HEK293 (cell line): ENCODE data around the gene PORCN.

Source experiments
- EGR2 ChIP-seq: fragments of 450-650 bp; formaldehyde crosslinking; IDR thresholded peaks from 2 replicates; pipeline ENCODE4 v1.5.1; 2016; ENCODE audit warnings: low read depth, missing biosample characterization, missing genetic modification characterization
- GLIS1 ChIP-seq: fragments of 450-650 bp; formaldehyde crosslinking; IDR thresholded peaks from 2 replicates; pipeline ENCODE4 v1.5.1; 2016; ENCODE audit warnings: missing biosample characterization, missing genetic modification characterization
- KLF9 ChIP-seq: fragments of 450-650 bp; formaldehyde crosslinking; IDR thresholded peaks from 2 replicates; pipeline ENCODE4 v1.5.1; 2016; ENCODE audit warnings: missing biosample characterization, missing genetic modification characterization, low read depth
- SALL2 ChIP-seq: fragments of 450-650 bp; formaldehyde crosslinking; IDR thresholded peaks from 2 replicates; pipeline ENCODE4 v1.5.0; 2017; ENCODE audit warnings: missing biosample characterization, mild to moderate bottlenecking, missing genetic modification characterization, borderline replicate concordance
- ZBTB20 ChIP-seq: fragments of 450-650 bp; formaldehyde crosslinking; IDR thresholded peaks from 2 replicates; pipeline ENCODE4 v1.5.1; 2016; ENCODE audit warnings: missing biosample characterization, missing genetic modification characterization
- ZBTB8A ChIP-seq: fragments of 450-650 bp; formaldehyde crosslinking; IDR thresholded peaks from 2 replicates; pipeline ENCODE4 v1.5.1; 2016; ENCODE audit warnings: missing biosample characterization, missing genetic modification characterization
- ZNF239 ChIP-seq: fragments of 450-650 bp; formaldehyde crosslinking; IDR thresholded peaks from 2 replicates; pipeline ENCODE4 v1.5.1; 2016; ENCODE audit warnings: missing biosample characterization, missing genetic modification characterization
- ZNF248 ChIP-seq: fragments of 450-650 bp; formaldehyde crosslinking; IDR thresholded peaks from 2 replicates; pipeline ENCODE4 v1.5.1; 2017; ENCODE audit warnings: missing biosample characterization, missing genetic modification characterization
- ZNF266 ChIP-seq: fragments of 450-650 bp; formaldehyde crosslinking; IDR thresholded peaks from 2 replicates; pipeline ENCODE4 v1.5.1; 2016; ENCODE audit warnings: missing biosample characterization, missing genetic modification characterization, low read depth
- ZNF311 ChIP-seq: fragments of 450-650 bp; formaldehyde crosslinking; IDR thresholded peaks from 2 replicates; pipeline ENCODE4 v1.5.1; 2017; ENCODE audit warnings: missing biosample characterization, missing genetic modification characterization, borderline replicate concordance
- ZNF37A ChIP-seq: fragments of 450-650 bp; IDR thresholded peaks from 2 replicates; pipeline ENCODE4 v1.5.1; 2018; ENCODE audit warnings: missing biosample characterization, missing genetic modification characterization
- ZNF416 ChIP-seq: fragments of 450-650 bp; formaldehyde crosslinking; IDR thresholded peaks from 2 replicates; pipeline ENCODE4 v1.5.1; 2016; ENCODE audit warnings: missing biosample characterization, missing genetic modification characterization
- ZNF501 ChIP-seq: fragments of 450-650 bp; formaldehyde crosslinking; IDR thresholded peaks from 2 replicates; pipeline ENCODE4 v1.5.1; 2016; ENCODE audit warnings: missing biosample characterization, missing genetic modification characterization
- ZNF514 ChIP-seq: fragments of 450-650 bp; formaldehyde crosslinking; IDR thresholded peaks from 2 replicates; pipeline ENCODE4 v1.5.1; 2016; ENCODE audit warnings: missing biosample characterization, missing genetic modification characterization
- ZNF561 ChIP-seq: fragments of 450-650 bp; IDR thresholded peaks from 2 replicates; pipeline ENCODE4 v1.5.1; 2018; ENCODE audit warnings: missing biosample characterization, missing genetic modification characterization, borderline replicate concordance
- ZNF600 ChIP-seq: fragments of 450-650 bp; formaldehyde crosslinking; IDR thresholded peaks from 2 replicates; pipeline ENCODE4 v1.5.1; 2016; ENCODE audit warnings: missing biosample characterization, missing genetic modification characterization
- ZNF623 ChIP-seq: fragments of 450-650 bp; formaldehyde crosslinking; IDR thresholded peaks from 2 replicates; pipeline ENCODE4 v1.5.1; 2016; ENCODE audit warnings: missing biosample characterization, missing genetic modification characterization
- ZNF677 ChIP-seq: fragments of 450-650 bp; IDR thresholded peaks from 2 replicates; pipeline ENCODE4 v1.5.0; 2018; ENCODE audit warnings: missing biosample characterization, mild to moderate bottlenecking, missing genetic modification characterization, moderate library complexity
- ZNF785 ChIP-seq: fragments of 450-650 bp; formaldehyde crosslinking; IDR thresholded peaks from 2 replicates; pipeline ENCODE4 v1.5.1; 2016; ENCODE audit warnings: missing biosample characterization, missing genetic modification characterization
- ZSCAN23 ChIP-seq: fragments of 450-650 bp; formaldehyde crosslinking; IDR thresholded peaks from 2 replicates; pipeline ENCODE4 v1.5.1; 2016; ENCODE audit warnings: missing biosample characterization, missing genetic modification characterization
- ZXDB ChIP-seq: fragments of 450-650 bp; formaldehyde crosslinking; IDR thresholded peaks from 2 replicates; pipeline ENCODE4 v1.5.1; 2016; ENCODE audit warnings: missing biosample characterization, missing genetic modification characterization
- TF ChIP-seq, protein P1 (sequence below): fragments of 450-650 bp; formaldehyde crosslinking; IDR thresholded peaks from 2 replicates; pipeline ENCODE4 v1.5.1; 2017; ENCODE audit warnings: missing biosample characterization, missing genetic modification characterization
- TF ChIP-seq, protein P2 (sequence below): fragments of 450-650 bp; formaldehyde crosslinking; IDR thresholded peaks from 2 replicates; pipeline ENCODE4 v1.5.1; 2016; ENCODE audit warnings: missing biosample characterization, missing genetic modification characterization
- TF ChIP-seq, protein P3 (sequence below): fragments of 450-650 bp; formaldehyde crosslinking; IDR thresholded peaks from 2 replicates; pipeline ENCODE4 v1.5.1; 2016; ENCODE audit warnings: missing biosample characterization, missing genetic modification characterization, borderline replicate concordance
- TF ChIP-seq, protein P4 (sequence below): fragments of 450-650 bp; formaldehyde crosslinking; IDR thresholded peaks from 2 replicates; pipeline ENCODE4 v1.5.1; 2016; ENCODE audit warnings: missing biosample characterization, missing genetic modification characterization
- TF ChIP-seq, protein P5 (sequence below): sonication (generic); formaldehyde crosslinking; IDR thresholded peaks from 2 replicates; pipeline ENCODE4 v1.8.1; 2022; ENCODE audit warnings: mild to moderate bottlenecking, moderate library complexity, missing genetic modification reagents
- TF ChIP-seq, protein P6 (sequence below): fragments of 450-650 bp; formaldehyde crosslinking; IDR thresholded peaks from 2 replicates; pipeline ENCODE4 v1.5.1; 2016; ENCODE audit warnings: missing biosample characterization, missing genetic modification characterization

PORCN gene

DNA sequence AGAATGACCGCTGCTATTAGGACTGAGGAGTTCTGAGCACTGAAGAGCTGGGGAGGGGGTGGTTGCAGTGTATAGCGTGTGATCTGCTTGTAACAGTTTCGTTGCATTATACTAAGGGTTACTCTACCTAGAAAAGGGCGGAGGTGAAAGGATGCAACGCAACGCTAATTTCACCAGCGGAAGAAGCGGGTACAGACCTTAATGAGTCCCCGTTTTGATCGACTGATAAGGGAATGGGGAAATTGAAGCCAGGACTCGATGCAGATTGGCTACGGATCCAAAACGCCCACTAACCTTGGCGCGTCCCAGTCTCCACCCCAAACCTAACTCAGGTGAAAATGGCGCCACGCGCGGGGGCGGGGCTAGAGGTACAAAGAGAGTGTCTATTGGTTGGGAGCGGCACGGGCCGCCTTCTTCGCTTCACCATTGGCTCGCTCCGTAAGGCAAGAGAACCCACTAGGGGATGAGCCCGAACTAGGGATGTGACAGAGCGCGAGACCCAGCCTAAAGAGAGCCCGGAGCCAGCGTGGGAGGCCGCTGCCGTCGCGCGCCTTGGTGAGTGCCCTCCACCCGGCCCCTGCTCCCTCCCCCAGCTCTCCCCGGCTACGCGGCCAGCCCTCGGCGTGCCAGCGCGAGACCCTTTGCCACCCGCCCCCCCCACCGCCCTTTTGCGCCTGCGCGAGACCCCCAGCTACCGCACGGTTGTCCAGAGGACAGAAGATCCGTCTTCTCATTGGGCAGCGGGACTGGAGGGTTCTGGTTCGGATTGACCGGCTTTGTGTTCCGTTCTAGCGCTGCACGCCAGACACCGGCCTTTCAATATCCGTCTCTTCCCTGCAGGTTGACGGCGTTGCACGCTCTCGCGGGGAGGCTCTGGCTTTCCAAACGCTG, 12.8 kb downstream of the PORCN start, which contains the start of gene EBP (continued):
- no peak for TF ChIP-seq ZNF677 (tag by site-specific recombination)
- TF ChIP-seq ZNF37A (tag by site-specific recombination), result no peak
- no peak for TF ChIP-seq ZNF416 (tag by site-specific recombination)
- TF ChIP-seq, protein P1, sequence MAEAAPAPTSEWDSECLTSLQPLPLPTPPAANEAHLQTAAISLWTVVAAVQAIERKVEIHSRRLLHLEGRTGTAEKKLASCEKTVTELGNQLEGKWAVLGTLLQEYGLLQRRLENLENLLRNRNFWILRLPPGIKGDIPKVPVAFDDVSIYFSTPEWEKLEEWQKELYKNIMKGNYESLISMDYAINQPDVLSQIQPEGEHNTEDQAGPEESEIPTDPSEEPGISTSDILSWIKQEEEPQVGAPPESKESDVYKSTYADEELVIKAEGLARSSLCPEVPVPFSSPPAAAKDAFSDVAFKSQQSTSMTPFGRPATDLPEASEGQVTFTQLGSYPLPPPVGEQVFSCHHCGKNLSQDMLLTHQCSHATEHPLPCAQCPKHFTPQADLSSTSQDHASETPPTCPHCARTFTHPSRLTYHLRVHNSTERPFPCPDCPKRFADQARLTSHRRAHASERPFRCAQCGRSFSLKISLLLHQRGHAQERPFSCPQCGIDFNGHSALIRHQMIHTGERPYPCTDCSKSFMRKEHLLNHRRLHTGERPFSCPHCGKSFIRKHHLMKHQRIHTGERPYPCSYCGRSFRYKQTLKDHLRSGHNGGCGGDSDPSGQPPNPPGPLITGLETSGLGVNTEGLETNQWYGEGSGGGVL (tag by site-specific recombination), result no peak; the same call in none of the 2 replicates
- TF ChIP-seq, protein P2, sequence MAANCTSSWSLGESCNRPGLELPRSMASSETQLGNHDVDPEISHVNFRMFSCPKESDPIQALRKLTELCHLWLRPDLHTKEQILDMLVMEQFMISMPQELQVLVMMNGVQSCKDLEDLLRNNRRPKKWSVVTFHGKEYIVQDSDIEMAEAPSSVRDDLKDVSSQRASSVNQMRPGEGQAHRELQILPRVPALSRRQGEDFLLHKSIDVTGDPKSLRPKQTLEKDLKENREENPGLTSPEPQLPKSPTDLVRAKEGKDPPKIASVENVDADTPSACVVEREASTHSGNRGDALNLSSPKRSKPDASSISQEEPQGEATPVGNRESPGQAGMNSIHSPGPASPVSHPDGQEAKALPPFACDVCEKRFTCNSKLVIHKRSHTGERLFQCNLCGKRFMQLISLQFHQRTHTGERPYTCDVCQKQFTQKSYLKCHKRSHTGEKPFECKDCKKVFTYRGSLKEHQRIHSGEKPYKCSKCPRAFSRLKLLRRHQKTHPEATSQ (tag by site-specific recombination), result no peak
- TF ChIP-seq, protein P3, sequence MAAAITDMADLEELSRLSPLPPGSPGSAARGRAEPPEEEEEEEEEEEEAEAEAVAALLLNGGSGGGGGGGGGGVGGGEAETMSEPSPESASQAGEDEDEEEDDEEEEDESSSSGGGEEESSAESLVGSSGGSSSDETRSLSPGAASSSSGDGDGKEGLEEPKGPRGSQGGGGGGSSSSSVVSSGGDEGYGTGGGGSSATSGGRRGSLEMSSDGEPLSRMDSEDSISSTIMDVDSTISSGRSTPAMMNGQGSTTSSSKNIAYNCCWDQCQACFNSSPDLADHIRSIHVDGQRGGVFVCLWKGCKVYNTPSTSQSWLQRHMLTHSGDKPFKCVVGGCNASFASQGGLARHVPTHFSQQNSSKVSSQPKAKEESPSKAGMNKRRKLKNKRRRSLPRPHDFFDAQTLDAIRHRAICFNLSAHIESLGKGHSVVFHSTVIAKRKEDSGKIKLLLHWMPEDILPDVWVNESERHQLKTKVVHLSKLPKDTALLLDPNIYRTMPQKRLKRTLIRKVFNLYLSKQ, result no peak
- no peak for TF ChIP-seq ZNF785 (tag by site-specific recombination)
- TF ChIP-seq ZNF561 (tag by site-specific recombination), result peak; percentile 43; the same call in 1 of the 2 replicates
- TF ChIP-seq ZNF514, result no peak
- TF ChIP-seq ZNF248 (tag by site-specific recombination), result no peak
- TF ChIP-seq, protein P4, sequence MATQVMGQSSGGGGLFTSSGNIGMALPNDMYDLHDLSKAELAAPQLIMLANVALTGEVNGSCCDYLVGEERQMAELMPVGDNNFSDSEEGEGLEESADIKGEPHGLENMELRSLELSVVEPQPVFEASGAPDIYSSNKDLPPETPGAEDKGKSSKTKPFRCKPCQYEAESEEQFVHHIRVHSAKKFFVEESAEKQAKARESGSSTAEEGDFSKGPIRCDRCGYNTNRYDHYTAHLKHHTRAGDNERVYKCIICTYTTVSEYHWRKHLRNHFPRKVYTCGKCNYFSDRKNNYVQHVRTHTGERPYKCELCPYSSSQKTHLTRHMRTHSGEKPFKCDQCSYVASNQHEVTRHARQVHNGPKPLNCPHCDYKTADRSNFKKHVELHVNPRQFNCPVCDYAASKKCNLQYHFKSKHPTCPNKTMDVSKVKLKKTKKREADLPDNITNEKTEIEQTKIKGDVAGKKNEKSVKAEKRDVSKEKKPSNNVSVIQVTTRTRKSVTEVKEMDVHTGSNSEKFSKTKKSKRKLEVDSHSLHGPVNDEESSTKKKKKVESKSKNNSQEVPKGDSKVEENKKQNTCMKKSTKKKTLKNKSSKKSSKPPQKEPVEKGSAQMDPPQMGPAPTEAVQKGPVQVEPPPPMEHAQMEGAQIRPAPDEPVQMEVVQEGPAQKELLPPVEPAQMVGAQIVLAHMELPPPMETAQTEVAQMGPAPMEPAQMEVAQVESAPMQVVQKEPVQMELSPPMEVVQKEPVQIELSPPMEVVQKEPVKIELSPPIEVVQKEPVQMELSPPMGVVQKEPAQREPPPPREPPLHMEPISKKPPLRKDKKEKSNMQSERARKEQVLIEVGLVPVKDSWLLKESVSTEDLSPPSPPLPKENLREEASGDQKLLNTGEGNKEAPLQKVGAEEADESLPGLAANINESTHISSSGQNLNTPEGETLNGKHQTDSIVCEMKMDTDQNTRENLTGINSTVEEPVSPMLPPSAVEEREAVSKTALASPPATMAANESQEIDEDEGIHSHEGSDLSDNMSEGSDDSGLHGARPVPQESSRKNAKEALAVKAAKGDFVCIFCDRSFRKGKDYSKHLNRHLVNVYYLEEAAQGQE (tag by site-specific recombination), result no peak
- no peak for TF ChIP-seq SALL2 (tag by site-specific recombination)
- TF ChIP-seq ZXDB (tag by site-specific recombination), result no peak
- peak; percentile 55; the same call in 1 of the 2 replicates for TF ChIP-seq EGR2 (tag by site-specific recombination)
- no peak for TF ChIP-seq ZNF501 (tag by site-specific recombination)
- peak; percentile 60; the same call in 1 of the 2 replicates for TF ChIP-seq ZBTB8A
- TF ChIP-seq, protein P5, sequence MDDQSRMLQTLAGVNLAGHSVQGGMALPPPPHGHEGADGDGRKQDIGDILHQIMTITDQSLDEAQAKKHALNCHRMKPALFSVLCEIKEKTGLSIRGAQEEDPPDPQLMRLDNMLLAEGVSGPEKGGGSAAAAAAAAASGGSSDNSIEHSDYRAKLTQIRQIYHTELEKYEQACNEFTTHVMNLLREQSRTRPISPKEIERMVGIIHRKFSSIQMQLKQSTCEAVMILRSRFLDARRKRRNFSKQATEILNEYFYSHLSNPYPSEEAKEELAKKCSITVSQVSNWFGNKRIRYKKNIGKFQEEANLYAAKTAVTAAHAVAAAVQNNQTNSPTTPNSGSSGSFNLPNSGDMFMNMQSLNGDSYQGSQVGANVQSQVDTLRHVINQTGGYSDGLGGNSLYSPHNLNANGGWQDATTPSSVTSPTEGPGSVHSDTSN (CRISPR knock-in tag), result no peak
- no peak for TF ChIP-seq ZNF623 (tag by site-specific recombination)
- TF ChIP-seq ZSCAN23 (tag by site-specific recombination), result no peak
- no peak for TF ChIP-seq ZNF266 (tag by site-specific recombination)
- no peak for TF ChIP-seq ZNF311 (tag by site-specific recombination)
- TF ChIP-seq KLF9 (tag by site-specific recombination), result peak; percentile 19; the same call in 1 of the 2 replicates
- TF ChIP-seq GLIS1 (tag by site-specific recombination), result peak; percentile 57; the same call in 1 of the 2 replicates
- peak; percentile 63; the same call in 1 of the 2 replicates for TF ChIP-seq ZBTB20 (tag by site-specific recombination)
- TF ChIP-seq, protein P6, sequence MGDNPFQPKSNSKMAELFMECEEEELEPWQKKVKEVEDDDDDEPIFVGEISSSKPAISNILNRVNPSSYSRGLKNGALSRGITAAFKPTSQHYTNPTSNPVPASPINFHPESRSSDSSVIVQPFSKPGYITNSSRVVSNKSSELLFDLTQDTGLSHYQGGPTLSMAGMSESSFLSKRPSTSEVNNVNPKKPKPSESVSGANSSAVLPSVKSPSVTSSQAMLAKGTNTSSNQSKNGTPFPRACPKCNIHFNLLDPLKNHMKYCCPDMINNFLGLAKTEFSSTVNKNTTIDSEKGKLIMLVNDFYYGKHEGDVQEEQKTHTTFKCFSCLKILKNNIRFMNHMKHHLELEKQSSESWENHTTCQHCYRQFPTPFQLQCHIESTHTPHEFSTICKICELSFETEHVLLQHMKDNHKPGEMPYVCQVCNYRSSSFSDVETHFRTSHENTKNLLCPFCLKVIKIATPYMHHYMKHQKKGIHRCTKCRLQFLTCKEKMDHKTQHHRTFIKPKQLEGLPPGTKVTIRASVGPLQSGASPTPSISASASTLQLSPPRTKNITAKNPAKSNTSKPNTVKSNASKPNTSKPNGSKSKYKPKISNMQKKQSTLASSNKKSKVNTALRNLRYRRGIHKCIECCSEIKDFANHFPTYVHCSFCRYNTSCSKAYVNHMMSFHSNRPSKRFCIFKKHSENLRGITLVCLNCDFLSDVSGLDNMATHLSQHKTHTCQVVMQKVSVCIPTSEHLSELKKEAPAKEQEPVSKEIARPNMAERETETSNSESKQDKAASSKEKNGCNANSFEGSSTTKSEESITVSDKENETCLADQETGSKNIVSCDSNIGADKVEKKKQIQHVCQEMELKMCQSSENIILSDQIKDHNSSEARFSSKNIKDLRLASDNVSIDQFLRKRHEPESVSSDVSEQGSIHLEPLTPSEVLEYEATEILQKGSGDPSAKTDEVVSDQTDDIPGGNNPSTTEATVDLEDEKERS (tag by site-specific recombination), result 0 out of 2 replicates have a peak, but pooled peaks have one; percentile 37
- peak; percentile 28; the same call in 1 of the 2 replicates for TF ChIP-seq ZNF600 (tag by site-specific recombination)
- TF ChIP-seq ZNF239 (tag by site-specific recombination), result no peak
